ENCODE measurements around the gene BCAS3.

The BCAS3 gene

DNA sequence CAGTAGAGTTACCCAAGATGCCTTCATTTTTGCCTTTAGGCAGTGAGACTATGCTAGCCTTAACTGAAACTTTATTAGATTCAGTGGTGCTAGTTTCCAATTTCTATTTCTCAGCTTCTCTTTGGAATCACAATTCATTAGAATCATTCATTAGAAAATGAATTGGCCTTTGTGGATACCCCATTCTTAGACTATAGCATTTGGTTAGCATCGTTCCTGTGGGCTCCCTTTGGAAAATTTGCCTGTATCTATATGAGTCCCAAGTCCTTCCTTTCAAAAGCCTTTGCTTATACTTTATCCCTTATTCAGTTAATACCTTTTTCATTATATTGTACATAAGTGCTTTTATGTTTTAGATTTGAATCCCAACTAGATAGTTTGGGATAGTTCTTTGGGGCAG lies 535.0 kb downstream of the BCAS3 start:
- Histone ChIP-seq H3K27ac (no peak overlapping the region), H3K9ac (no peak overlapping the region), H3K4me2 (no peak overlapping the region), H3K27me3 (no peaks in the 10 kb centered on the region), H3K9me3 (no peaks in the 10 kb centered on the region), H3K4me3 (no peak overlapping the region), H4K20me1 (no peaks in the 10 kb centered on the region), H3K4me1 (peaks cover 11% of the 10 kb centered on the region), H3K36me3 (no peaks in the 10 kb centered on the region)
- TF ChIP-seq Cebpa-rat (IDR thresholded peaks at IDR 0.05): no peak

DNA sequence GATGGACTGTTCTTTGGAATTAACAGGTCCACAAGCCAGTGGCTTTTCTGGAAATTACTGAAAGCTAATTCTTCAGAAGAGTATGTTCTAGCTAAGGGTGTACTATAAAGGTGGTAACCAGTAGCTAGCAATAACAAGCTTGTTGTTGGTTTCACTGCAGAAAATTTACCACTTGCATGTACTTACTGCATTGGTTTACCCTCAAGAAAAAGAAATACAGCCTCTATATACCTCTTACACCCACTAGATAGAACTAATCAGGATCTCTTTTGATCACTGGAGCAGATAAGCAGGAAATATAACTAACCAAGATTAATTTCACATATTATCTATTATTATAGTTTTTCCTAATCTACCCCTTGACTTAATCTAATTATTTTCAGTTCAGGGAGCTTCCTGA lies 537.1 kb downstream of the BCAS3 start:
- H3K9me3 ChIP-seq: no peaks in the 10 kb centered on the region
- H3K27me3 ChIP-seq: no peaks in the 10 kb centered on the region
- H3K27ac ChIP-seq: no peak overlapping the region
- H3K36me3 ChIP-seq: no peaks in the 10 kb centered on the region
- H3K9ac ChIP-seq: no peak overlapping the region
- H4K20me1 ChIP-seq: no peaks in the 10 kb centered on the region
- TF ChIP-seq Cebpa-rat (IDR thresholded peaks at IDR 0.05): no peak
- H3K4me3 ChIP-seq: no peak overlapping the region
- H3K4me2 ChIP-seq: no peak overlapping the region
- peaks cover 22% of the 10 kb centered on the region for H3K4me1 ChIP-seq

DNA sequence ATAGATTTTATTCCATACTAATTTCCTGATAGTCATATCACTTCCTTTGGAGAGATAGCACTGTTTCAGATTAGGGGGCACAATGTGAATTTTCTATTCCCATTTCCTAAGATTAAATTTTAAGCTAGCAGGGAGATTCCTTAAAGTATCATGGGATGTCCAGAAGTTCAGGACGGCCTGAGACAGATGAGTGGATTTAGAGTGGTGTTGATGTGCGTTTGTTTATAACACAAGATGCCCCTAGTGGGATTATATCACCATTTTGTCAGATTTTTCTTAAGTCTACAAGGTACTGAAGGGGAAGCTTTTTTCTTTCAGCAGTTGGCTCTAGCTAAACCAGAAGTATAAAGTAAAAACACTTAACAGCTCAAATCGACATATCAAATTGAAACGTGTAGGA lies 538.4 kb downstream of the BCAS3 start:
- Histone ChIP-seq H4K20me1 (no peaks in the 10 kb centered on the region), H3K36me3 (no peaks in the 10 kb centered on the region), H3K4me3 (no peak overlapping the region), H3K27me3 (no peaks in the 10 kb centered on the region), H3K4me2 (no peak overlapping the region), H3K9ac (no peak overlapping the region), H3K27ac (no peak overlapping the region), H3K9me3 (no peaks in the 10 kb centered on the region), H3K4me1 (peaks cover 36% of the 10 kb centered on the region)
- TF ChIP-seq Cebpa-rat (IDR thresholded peaks at IDR 0.05): no peak

DNA sequence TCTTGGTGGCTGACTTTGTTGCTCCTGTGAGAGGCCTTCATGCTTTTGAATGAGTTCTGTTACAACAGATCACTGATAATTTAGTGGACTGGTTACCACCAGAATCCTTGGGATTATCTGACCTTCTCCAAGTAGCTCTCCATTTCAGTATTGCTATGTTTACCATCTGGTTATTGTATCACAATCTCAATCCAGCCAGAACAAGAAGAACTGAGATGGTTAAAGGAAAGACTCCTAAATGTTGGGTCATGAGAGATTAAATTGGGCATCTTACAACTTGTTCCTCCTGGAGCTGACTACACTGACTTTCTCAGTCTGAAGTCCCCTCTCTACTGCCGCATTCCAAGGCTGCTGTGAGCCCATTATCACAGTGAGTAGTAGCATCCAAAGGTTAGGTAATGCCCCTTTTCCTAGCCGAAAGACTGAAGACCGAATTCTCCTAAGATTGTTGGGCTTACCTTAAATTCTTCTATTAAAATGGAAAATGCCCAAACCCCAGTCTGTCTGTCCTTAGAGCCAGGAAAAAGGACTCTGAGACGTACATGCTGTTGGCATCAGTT lies 540.3 kb downstream of the BCAS3 start:
- H3K4me1 ChIP-seq: peaks cover 55% of the 10 kb centered on the region
- no peaks in the 10 kb centered on the region for H4K20me1 ChIP-seq
- H3K4me3 ChIP-seq: no peak overlapping the region
- no peak for TF ChIP-seq Cebpa-rat (IDR thresholded peaks at IDR 0.05)
- no peak overlapping the region for H3K4me2 ChIP-seq
- H3K36me3 ChIP-seq: no peaks in the 10 kb centered on the region
- no peaks in the 10 kb centered on the region for H3K27me3 ChIP-seq
- H3K9me3 ChIP-seq: no peaks in the 10 kb centered on the region
- H3K27ac ChIP-seq: no peak overlapping the region
- no peak overlapping the region for H3K9ac ChIP-seq

DNA sequence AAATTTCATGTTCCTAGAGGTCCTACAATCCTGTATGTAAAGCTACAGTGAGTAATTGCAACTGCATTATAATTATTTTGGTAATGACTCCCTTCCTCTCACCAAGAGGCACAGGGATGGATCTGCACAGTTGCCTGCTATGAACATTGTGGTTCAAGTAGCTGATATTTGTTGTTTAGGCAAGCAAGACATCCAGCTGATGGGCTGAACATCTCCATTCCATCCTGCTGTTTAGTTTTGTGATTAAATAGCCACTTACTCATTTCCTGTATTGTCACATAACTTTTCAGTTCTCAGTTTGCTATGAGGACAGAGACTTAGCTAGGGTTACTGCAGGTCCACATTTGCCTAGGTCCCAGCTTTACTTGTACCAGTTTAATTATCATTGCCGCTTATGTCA lies 540.8 kb downstream of the BCAS3 start:
- H3K27ac ChIP-seq: no peak overlapping the region
- no peak overlapping the region for H3K4me2 ChIP-seq
- no peaks in the 10 kb centered on the region for H4K20me1 ChIP-seq

DNA sequence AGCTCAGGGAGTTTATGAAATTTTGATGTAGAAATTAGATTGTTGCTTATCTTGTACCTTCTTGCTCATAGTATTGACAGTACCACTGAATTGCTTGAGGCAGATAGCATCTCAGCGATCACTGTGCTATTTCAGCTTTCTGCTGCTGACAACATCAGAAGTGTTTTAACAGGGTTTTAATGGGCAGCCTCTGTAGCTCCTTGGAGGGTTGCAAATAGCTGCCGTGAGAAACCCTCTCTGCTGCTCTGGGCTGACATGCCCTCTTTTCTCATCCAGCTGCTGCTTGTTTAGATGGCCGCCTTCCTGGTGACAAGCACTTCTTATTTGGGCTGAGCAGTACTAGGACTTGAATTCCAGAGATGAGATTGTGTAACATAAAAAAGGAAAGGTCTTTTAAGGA lies 541.8 kb downstream of the BCAS3 start:
- peak overlapping the region; percentile 74; the same call in 1 of the 2 replicates for H3K4me2 ChIP-seq
- no peak for TF ChIP-seq Cebpa-rat (IDR thresholded peaks at IDR 0.05)
- H4K20me1 ChIP-seq: no peaks in the 10 kb centered on the region
- no peak overlapping the region for H3K9ac ChIP-seq
- no peak overlapping the region for H3K4me3 ChIP-seq
- H3K27me3 ChIP-seq: no peaks in the 10 kb centered on the region
- no peak overlapping the region for H3K27ac ChIP-seq
- no peaks in the 10 kb centered on the region for H3K36me3 ChIP-seq
- H3K4me1 ChIP-seq: peaks cover 64% of the 10 kb centered on the region
- H3K9me3 ChIP-seq: no peaks in the 10 kb centered on the region

More for the DNA sequence above, 540.8 kb downstream of the BCAS3 start:
- Histone ChIP-seq H3K27me3 (no peaks in the 10 kb centered on the region), H3K36me3 (no peaks in the 10 kb centered on the region), H3K9ac (no peak overlapping the region), H3K4me1 (peaks cover 59% of the 10 kb centered on the region), H3K4me3 (no peak overlapping the region), H3K9me3 (no peaks in the 10 kb centered on the region)
- TF ChIP-seq Cebpa-rat (IDR thresholded peaks at IDR 0.05): no peak

DNA sequence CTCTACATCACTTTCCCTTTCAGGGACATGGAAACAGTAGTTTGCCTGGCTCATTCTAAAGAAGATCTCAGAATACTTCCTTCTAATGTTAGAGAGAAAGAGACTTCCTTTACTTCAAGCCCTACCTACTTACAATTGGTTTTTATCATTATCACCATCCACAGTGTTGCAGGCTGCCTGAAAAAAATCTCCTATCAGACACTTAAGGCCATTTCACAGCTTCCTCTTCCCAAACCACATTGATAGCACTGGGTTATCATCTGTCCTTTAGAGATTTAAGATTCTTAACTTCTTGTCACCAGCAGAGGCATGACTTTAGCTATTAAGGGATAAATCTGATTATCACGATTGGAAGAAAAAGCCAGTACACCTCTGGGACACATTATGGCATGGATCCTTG lies 543.5 kb downstream of the BCAS3 start:
- no peak for TF ChIP-seq Cebpa-rat (IDR thresholded peaks at IDR 0.05)

DNA sequence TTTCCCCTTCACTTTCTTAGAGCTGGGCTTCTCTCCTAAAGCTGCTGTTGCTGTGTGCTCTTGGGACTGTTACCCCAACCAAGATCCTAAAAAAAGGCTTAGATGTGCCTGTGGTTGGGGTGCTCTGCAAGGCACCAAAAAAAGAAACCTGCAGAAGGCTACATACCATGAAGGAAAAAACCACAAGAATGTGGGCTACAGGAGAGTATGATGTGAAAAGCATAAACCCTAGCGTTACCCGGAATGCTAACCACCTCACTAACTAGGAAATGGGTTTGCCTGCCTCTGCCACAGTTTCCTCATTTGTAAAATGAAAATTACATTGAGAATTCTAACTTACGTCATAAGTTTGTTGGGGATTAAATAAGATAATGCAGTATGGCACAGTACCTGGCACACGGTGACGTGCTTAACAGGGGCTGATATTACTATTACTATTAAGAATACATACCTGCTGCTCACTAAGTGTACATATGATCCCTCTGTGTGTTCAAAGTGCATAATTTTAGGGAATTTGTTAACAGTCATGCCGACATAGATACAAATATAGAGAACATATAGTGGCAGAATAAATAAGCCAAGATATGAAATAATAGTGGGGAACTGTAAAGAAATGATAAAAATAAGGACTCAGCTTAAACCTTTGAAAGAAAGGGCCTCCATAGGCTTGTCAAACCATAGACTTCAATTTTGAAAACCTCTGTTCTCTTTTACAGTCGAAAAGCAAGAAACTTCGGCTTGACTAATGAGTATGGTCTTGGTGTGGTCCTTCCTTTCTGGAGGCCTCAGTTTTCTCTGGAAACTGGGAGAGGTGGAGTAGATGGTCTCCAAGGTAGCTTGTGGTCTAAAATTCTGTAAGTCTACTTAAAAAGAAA lies 544.2 kb downstream of the BCAS3 start:
- no peaks in the 10 kb centered on the region for H3K9me3 ChIP-seq
- no peak overlapping the region for H3K4me3 ChIP-seq
- no peaks in the 10 kb centered on the region for H3K36me3 ChIP-seq
- peak overlapping the region; percentile 39; the same call in 1 of the 2 replicates for H3K27ac ChIP-seq
- no peak overlapping the region; the same call in 1 of the 2 replicates for H3K9ac ChIP-seq
- H4K20me1 ChIP-seq: no peaks in the 10 kb centered on the region
- peak overlapping the region; percentile 74 for H3K4me2 ChIP-seq
- peaks cover 59% of the 10 kb centered on the region for H3K4me1 ChIP-seq
- no peaks in the 10 kb centered on the region for H3K27me3 ChIP-seq
- no peak for TF ChIP-seq Cebpa-rat (IDR thresholded peaks at IDR 0.05)

More for the DNA sequence above, 543.5 kb downstream of the BCAS3 start:
- H3K9ac ChIP-seq: no peak overlapping the region; the same call in 1 of the 2 replicates
- H4K20me1 ChIP-seq: no peaks in the 10 kb centered on the region
- peaks cover 59% of the 10 kb centered on the region for H3K4me1 ChIP-seq
- no peaks in the 10 kb centered on the region for H3K9me3 ChIP-seq
- H3K36me3 ChIP-seq: no peaks in the 10 kb centered on the region
- H3K4me2 ChIP-seq: peak overlapping the region; percentile 74
- H3K4me3 ChIP-seq: no peak overlapping the region
- no peaks in the 10 kb centered on the region for H3K27me3 ChIP-seq
- H3K27ac ChIP-seq: peak overlapping the region; percentile 39; the same call in 1 of the 2 replicates

DNA sequence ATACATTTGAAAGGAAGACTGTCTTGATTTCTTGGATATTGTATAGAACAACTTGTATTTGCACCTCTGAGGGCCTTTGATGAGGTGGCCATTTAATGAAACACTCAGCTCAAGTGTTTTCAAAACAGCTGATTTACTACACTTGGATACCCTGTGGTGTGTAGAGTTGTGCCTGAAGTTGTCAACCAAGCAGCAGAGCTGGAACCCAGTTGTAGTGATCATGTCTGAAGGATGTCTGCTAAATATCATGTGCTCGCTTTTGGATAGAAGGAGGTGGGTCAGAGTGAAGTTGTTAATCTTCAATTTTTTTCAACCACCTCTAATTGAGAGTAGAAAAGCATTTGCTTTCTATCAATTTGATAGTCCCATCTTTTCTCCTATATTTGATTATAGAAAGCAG lies 546.1 kb downstream of the BCAS3 start:
- H3K27me3 ChIP-seq: no peaks in the 10 kb centered on the region
- H4K20me1 ChIP-seq: no peaks in the 10 kb centered on the region
- TF ChIP-seq Cebpa-rat (IDR thresholded peaks at IDR 0.05): no peak
- no peak overlapping the region for H3K4me3 ChIP-seq
- H3K9ac ChIP-seq: no peak overlapping the region
- peak overlapping the region; percentile 74; the same call in 1 of the 2 replicates for H3K4me2 ChIP-seq
- H3K36me3 ChIP-seq: no peaks in the 10 kb centered on the region
- no peak overlapping the region for H3K27ac ChIP-seq
- no peaks in the 10 kb centered on the region for H3K9me3 ChIP-seq
- H3K4me1 ChIP-seq: peaks cover 51% of the 10 kb centered on the region

DNA sequence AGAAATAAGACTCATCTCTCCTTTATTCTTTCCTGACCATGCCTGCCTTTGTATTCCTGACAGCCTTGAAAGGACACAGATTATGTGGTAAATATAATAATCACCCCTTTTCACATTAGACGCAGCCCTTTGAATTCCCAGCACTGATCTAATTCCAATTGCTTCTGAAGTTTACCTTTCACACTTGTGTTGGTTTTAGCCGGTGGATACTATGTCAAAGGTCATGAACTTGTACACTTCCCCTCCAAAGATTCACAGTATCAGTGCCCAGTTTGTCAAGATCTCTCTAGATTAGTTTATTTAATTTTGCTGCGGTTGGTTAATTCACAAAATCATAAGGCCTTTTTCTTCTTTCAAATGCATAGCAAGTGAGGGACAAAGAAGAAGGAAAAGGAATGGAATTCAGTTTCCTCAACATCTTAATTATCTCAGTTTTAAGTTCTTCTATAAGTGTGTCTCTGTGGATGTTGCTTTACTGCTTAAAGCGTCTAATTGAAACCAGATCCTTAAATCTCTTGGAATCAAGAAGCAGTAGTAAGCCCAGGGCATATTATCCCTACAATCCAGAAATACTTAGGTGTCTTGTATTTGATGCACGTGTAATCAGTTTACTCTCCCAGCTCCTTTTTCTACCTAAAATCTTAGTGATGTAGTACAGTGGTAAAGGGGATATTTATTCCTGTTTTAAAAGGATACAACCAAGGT lies 547.7 kb downstream of the BCAS3 start:
- no peaks in the 10 kb centered on the region for H4K20me1 ChIP-seq
- H3K9ac ChIP-seq: no peak overlapping the region
- H3K4me3 ChIP-seq: no peak overlapping the region
- H3K9me3 ChIP-seq: no peaks in the 10 kb centered on the region
- no peaks in the 10 kb centered on the region for H3K27me3 ChIP-seq
- no peak for TF ChIP-seq Cebpa-rat (IDR thresholded peaks at IDR 0.05)
- H3K36me3 ChIP-seq: no peaks in the 10 kb centered on the region
- H3K4me1 ChIP-seq: peaks cover 37% of the 10 kb centered on the region
- H3K27ac ChIP-seq: no peak overlapping the region
- H3K4me2 ChIP-seq: no peak overlapping the region

Data from BLaER1 (cell line).